Measurements from ENCODE around the gene ZNF318.

DNA sequence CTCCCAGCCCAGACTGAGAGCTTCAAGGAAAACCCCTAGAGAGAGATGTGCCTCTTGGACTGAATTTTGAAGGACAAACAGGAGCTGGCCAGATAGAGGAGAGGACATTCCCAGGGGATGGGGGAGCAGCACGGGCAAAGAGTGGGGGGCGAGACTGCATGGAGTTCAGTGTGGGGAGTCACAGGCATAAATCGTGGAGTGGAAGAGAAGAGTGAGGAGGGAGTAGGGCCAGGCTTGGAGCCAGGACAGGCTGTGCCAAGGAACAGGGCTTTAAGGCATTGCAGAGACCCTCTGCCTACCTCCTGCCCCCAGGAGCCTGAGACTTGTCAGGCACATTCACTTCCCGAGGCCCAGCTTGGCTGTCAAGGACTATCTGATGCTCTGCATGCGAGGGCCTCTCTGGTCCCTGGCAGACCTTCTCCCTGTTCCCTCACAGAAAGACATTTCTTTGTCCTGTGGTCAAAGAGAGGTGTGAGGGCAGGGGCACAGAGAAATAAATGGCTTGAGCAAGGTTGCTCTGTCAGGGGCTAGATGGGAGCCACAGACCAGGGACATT is 76.6 kb downstream of the ZNF318 start:
- TF ChIP-seq, protein P1, sequence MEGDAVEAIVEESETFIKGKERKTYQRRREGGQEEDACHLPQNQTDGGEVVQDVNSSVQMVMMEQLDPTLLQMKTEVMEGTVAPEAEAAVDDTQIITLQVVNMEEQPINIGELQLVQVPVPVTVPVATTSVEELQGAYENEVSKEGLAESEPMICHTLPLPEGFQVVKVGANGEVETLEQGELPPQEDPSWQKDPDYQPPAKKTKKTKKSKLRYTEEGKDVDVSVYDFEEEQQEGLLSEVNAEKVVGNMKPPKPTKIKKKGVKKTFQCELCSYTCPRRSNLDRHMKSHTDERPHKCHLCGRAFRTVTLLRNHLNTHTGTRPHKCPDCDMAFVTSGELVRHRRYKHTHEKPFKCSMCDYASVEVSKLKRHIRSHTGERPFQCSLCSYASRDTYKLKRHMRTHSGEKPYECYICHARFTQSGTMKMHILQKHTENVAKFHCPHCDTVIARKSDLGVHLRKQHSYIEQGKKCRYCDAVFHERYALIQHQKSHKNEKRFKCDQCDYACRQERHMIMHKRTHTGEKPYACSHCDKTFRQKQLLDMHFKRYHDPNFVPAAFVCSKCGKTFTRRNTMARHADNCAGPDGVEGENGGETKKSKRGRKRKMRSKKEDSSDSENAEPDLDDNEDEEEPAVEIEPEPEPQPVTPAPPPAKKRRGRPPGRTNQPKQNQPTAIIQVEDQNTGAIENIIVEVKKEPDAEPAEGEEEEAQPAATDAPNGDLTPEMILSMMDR (IDR thresholded peaks at IDR 0.05; ENCODE audit: low read length) = no peak
- TF ChIP-seq EZH2 (optimal IDR thresholded peaks at IDR 0.05; ENCODE audit: low read depth, low read length) (no peak), EZH2phosphoT487 (IDR thresholded peaks at IDR 0.05; ENCODE audit: low read length) (no peak)

All from MM.1S (cell line).